IPS DF 4.7 (cell line): ENCODE measurements around the gene NIPA2.
"Not testable (repeated sequence)": the region's sequence is repeated elsewhere in the genome, so short reads cannot be mapped to it uniquely, and the experiment has no call there.

Experiments used
- DNase-seq: peaks from one replicate; pipeline ENCODE4 v3.0.0-alpha.2; 2013; ENCODE audit warnings: low spot score; ENCODE audit errors: extremely low read depth

The NIPA2 gene

DNA sequence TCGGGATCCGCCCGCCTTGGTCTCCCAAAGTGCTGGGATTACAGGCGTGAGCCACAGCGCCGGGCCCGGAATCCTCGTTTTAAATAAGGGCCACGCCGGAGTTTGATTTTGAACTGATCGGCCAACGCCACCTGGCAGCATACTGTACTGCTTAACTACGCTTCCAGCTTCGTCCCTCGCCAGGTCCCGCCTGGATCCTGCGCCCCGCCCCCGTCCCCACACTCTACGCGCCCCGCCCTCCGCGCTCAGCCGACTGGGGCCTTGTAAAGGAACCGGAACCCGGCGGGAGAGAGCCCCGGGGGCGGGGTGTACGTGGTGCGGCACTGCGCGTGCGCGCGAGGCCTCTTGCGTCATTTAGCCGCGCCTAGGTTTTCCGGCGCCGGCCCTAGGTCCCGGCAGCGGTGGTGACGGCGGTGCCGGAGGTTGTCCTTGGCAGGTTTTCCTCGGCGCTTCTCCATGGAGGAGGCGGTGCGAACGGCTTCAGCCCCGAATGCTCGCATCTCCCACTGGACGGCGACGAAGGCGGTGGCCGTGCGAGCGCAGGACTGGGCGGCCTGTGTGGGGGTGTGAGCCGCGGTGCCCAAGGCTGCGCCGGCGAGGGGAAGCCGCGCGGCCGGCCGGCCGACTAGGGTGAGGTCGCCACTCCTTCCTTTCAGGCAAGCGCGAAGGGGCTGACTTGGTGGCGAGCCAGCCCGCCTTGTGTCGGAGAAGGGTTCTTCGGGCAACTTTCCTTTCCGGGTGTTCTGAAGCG lies at the start of gene NIPA2:
Gene NIPA2, plus strand, starts transcription at position 375 of the 751 bp plus-strand sequence. CDS start 13,066 bp downstream, outside the sequence.
- DNase-seq = peak; percentile 82

DNA sequence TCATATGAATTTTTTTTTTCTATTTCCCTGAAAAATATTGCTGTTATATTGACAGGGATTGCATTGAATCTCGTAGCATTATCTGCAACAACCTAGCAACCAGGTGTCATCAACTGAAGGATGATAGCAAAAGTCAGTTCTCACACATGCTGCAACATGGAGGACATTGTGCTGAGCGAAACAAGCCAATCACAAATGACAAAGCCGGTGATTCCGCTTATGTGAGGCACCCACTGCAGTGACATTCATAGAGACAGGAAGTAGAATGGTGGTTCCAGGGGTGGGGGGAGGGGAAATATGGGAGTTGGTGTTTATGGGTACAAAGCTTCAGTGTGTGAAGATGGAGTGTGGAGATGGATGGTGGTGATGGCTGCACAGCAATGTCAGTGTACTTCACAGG lies 44.4 kb upstream of the NIPA2 start:
- DNase-seq = no peak

DNA sequence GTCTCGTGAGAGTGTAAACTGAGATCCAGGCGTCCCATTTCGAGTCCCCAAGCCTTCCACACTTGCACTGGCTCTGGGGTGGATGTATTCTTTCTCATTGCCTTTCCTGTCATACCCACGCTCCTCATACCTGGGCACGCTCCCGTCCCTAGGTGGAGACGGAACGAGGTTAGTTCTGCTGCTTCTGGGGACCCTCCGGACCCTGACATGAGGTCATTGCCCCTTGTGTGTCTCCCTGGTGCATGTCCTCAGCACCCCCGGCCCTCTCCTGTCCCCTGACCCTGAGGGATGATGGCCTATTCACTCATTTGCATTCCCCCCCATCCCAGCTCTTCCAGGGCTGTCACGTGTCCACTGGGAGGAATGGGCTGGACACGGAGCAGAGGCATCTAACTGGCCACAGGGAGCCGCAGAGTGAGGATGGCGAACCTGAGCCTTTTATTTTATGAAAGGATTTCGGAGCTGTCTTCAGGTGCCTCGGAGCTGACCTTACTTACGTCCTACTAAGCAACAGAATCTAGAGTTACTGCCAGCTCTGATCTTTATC lies 43.8 kb upstream of the NIPA2 start:
- DNase-seq = no peak

DNA sequence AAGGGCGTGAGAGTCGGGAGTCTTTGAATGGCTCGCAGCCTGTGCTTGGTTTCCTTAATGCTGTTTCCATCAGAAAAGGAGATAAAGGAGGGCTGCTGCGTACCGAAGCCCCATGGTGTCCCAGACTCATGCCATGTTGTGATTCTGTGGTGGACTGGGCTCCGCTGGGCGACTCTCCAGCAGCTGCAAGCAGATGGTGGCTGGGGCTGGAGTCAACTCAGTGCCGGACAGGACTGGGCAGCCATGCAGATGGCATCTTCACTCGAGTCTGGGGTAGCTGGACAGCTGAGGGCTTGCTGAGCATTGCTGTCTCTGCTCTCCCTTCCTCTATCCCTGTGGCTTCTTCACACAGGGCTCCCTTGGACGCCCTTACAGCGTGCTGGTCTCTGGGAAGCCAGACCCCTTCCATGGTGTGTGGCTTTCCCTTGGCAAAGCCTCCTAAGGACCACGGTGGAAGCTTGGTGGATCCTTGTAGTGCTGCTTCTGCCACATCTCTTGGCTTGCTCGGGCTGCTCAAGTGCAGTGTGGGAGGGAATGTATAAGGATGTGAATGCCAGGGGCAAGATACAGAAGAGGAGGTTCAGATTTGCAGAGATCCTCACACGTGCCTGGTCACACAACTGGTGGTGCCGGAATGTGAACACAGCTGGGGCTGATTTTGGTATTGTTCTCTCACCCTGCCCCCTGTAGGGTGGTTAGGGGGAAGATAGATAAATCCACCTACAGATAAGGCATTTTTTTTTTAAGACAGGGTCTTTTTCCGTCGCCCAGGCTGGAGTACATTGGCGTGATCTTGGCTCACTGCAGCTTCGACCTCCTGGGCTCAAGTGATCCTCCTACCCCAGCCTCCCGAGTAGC lies 43.0 kb upstream of the NIPA2 start:
- DNase-seq = no peak

DNA sequence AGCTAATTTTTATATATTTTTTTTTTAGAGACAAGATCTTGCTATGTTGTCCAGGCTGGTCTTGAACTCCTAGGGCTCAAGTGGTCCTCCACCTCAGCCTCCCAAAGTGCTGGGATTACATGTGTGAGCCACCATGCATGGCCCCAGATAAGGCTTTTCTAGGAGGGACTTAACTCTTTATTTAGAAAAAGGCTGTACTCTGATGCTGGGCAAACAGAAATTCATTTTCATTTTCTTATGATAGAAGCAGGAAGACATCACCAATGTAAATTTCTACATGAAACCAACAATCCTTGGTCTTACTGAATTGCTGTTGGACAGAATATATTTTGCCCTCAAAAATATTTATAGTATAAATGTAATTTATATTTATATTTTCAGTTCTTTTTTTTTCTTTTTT lies 42.4 kb upstream of the NIPA2 start:
- no peak for DNase-seq

DNA sequence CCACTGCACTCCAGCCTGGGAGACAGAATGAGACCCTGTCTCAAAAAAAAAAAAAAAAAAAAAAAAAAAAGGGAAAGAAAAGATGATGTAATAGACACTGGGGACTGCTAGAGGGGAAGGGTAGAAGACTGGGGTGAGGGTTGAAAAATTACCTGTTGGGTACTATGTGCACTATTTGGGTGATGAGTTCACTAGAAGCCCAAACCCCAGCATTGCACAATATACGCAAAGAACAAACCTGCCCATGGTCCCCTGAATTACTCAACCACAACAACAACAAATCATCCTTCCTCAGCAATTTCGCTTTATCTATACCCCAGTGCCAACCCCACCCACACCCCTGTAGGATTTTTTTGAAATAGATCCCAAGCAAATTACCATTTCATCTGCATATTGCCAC lies 38.6 kb upstream of the NIPA2 start:
- DNase-seq = no peak

DNA sequence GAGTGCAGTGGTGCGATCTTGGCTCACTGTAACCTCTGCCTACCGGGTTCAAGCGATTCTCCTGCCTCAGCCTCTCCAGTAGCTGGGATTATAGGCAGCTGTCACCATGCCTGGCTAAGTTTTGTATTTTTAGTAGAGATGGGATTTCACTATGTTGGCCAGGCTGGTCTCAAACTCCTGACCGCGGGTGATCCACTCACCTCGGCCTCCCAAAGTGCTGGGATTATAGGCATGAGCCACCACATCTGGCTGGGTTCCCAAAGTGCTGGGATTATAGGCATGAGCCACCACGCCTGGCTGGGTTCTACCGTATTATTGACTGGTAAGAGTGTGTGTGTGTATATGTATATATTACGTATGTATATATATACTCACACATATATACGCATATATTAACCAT lies 35.5 kb upstream of the NIPA2 start:
- not testable (repeated sequence) for DNase-seq

DNA sequence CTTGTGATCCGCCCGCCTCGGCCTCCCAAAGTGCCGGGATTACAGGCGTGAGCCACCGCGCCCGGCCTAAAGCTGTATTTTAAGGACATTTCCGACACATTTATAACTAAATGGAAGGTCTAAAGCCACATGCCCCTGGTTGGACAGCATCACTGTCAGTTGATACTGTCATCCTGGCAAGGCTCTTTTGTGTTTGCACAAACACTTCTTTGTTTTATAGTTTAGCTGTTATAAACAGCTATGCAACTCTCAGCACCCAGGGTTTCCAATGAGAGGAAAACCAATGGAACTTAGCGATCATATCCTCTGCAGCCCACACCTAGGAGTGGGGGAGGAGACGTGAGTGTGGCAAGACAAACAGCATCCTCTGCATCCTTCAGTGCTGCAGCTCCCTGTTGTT lies 32.3 kb upstream of the NIPA2 start:
- DNase-seq = no peak

DNA sequence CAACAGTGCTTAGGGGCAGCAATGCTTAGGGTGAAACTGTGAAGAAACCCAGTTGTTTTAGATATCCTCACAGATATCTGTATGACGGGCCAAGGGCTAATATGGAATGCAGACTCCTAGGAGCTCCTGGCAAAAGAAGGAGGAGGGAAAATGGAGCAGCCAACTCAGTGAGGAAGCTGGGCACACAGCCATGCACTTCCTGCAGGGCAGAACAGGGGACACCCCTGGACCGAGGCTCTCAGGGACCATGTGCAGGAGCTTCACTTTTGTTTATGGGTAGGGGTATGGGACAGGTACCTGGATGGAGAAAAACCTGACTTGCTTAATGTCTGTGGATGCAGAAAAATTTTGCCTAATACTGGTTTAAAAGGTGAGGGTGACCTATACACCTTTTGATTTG lies 31.8 kb upstream of the NIPA2 start:
- DNase-seq = no peak

DNA sequence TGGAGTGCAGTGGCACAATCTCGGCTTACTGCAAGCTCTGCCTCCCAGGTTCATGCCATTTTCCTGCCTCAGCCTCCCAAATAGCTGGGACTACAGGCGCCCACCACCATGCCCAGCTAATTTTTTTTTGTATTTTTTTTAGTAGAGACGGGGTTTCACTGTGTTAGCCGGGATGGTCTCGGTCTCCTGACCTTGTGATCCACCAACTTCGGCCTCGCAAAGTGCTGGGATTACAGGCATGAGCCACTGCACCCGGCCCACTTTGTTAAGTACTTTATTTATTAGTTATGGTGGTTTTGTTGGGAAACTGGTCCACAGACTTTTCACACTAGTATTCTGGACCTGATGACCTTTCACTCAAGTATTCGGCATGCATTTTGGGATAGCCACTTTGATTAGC lies 30.6 kb upstream of the NIPA2 start:
- DNase-seq = not testable (repeated sequence)

DNA sequence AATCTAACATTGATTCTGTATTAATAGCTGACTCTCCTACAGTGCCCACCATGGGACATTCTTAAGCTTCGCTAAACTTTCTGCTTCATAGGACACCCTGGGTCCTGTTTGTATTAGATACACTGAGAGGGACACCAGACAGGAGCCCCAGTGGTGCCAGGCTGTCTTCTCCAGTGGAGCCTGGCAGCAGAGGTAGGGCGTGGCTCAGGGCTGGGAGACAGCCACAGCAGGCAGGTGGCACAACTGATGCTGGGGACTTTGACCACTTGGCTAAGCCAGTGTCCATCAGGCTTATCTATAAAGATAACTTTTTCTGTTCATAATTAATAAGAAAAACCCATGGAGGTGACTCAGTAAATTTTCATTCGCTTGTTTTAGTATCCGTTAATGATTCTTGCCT lies 30.2 kb upstream of the NIPA2 start:
- DNase-seq = no peak

DNA sequence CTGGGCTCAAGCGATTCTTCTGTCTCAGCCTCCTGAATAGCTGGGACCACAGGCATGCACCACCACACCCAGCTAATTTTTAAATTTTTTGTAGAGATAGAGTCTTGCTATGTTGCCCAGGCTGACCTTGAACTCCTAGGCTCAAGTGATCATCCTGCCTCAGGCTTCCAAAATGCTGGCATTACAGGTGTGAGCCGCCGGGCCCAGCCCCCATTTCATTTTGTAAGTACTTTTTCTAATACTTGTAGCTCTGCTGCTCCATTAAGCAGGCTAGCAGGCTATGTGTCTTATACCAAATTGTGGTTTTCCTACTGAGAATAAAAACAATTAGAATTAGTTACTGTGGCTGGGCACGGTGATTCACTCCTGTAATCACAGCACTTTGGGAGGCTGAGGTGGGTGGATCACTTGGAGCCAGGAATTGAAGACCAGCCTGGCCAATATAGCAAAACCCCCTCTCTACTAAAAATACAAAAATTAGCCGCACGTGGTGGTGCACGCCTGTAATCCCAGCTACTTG lies 29.6 kb upstream of the NIPA2 start:
- no peak for DNase-seq

DNA sequence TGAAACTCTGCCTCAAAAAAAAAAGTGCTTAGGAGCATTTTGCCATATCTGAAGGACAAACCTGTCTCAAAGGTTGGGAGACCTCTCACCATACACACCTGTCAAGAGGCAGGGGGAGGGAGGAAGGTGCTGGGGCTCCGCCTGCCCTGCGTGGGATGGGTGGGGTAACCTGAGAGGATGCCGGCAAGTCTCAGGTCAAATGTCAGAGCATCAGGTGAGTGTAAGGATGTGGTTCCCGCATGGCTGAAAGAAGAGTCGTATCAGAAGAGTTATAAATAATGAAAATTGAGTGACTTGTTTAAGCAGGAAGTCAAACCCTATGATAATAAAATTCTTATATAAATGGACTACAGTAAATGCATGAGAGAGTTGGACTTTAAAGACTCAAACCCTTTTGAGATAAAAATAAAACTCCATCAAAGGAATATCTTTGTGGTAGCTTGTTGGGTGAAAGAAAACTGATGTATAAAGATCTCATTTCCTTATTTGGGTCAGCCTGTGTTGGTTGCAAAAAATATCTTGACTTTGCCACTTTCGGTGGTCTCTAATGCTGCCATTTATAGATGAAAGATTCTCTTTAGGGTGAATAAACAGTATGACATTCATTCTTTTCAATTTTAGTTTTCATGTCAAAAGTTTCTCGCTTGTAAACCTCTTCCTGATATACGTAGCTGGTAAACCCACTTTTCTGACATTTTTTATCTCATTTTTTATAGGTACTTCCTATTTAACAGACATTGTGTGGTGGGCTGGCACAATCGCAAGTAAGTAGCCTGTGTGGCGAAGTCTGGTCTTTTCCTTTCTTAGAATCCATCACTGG lies 28.2 kb upstream of the NIPA2 start:
- DNase-seq = no peak

DNA sequence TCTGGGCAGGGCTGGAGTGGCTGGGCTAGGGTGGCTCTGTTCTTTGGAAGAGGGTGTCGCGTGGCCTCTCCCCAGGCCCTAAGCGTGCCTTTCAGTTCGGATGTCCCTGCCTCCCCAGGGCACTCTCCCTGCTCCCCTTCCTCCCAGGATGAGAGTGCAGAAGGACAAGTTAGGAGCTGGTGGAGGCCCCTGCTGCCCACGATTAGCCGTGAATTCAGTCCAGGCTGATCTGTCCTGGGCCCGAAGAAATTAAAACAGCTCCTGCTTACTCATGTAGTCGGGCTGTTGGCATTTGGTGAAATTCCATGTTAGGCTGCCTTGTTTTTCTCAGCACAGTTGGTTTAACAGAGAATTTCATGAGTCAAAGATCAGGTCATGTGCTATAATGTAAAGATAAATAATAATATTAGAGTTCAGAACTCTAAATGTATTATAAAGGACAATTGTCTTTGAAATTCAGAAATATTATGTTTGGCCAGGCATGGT lies 27.6 kb upstream of the NIPA2 start:
- no peak for DNase-seq

DNA sequence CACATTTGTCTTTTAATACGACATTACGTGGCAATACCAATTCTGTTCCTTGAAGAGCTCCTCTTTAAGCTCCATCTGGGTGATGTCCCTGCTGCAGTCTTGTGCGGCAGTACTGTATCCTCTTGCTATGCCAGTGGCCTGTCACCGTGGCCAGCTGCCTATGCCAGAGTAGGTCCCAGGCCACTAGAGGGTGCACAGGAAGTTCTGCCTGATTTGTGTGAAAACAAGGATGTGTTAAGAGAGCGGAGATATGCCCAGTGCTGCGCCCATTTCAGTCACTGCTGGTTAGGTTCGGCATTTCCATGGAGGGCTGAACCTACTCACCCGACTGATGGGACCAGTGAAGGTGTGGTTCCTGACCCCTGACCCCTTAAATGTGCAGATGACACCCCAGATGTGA lies 26.8 kb upstream of the NIPA2 start:
- DNase-seq = no peak

DNA sequence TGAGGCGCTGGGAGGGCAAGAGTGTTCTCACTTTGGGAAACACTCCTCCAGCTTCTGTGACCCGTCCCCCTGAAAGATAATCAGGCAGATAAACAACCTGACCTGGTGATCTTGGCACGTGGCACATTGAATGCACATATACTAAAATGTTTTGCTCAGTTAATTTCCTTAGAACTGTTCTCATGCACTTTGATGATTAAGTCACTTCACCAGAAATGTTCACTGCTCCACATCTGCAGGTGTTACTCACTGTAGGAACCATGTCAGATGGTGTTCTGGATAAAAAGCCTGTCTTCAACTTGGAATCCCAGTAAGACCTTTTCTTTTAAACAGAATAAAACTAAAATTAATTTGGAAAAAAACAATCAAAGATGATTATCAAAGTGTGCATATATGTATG lies 24.6 kb upstream of the NIPA2 start:
- DNase-seq = no peak

DNA sequence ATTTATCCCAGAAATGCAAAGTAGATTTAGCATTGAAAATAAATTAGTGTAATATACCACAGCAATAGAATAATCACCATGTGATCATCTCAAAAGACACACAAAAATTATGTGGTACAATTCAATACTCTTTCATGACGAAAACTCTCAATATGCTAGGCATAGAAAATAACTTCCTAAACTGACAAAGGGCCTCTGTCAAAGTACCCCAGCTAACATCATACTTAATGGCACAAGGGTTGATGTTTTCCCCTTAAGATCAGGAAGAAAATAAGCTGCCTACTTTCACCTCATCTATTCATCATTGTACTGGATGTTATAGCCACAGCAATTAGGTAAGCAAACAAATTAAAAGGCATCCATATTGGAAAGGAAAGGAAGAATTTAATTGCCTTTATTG lies 22.7 kb upstream of the NIPA2 start:
- no peak for DNase-seq

DNA sequence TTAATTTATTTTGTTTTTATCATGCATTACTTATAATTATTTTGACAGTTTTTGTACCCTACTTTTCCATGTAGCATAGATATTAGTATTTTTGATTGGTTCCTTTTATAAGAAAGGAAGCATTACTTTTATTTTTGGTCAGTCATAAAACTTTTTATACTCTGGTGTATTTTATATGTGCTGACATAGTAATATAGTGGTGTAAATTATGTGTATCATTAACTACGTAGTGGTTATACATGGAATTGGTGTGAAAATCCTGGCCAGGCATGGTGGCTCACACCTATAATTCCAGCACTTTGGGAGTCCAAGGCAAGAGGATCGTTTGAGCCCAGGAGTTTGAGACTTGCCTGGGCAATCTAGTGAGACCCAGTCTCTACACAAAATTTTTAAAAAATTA lies 18.8 kb upstream of the NIPA2 start:
- no peak for DNase-seq

DNA sequence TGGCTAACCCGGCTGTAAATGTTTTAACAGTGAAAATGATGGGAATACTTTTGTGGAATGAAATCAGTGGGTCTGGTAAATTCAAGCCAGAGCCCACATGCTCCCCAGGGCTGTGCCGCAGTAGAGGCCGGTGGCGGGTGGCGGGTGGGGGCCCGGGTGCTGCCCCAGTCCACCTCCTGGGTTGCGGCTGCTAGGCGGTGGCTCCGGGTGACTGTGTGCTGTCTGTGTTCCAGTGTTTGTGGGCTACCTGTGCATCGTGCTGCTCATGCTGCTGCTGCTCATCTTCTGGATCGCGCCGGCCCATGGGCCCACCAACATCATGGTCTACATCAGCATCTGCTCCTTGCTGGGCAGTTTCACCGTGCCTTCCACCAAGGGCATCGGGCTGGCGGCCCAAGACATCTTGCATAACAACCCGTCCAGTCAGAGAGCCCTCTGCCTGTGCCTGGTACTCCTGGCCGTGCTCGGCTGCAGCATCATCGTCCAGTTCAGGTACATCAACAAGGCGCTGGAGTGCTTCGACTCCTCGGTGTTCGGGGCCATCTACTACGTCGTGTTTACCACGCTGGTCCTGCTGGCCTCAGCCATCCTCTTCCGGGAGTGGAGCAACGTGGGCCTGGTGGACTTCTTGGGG lies 14.9 kb upstream of the NIPA2 start:
- no peak for DNase-seq

DNA sequence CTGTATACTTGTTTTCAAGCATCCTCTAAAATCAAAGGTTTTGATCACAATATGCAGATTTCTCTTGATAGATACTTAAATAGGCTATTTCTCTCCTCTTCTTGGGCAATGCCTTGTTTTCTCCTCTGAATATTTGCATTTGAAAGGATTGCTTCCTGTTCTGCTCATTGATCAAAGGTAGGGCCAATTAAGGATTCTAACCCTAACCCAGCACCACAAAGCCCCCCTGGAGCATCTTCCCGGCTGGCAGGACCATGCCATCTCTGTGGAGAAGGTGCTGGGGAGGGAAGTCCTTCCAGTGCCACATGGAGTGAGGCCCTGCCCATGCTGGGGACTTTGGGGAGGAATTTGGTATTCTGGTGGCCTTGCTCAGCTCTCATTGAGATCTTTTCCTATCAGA lies 11.3 kb upstream of the NIPA2 start:
- peak; percentile 30 for DNase-seq

DNA sequence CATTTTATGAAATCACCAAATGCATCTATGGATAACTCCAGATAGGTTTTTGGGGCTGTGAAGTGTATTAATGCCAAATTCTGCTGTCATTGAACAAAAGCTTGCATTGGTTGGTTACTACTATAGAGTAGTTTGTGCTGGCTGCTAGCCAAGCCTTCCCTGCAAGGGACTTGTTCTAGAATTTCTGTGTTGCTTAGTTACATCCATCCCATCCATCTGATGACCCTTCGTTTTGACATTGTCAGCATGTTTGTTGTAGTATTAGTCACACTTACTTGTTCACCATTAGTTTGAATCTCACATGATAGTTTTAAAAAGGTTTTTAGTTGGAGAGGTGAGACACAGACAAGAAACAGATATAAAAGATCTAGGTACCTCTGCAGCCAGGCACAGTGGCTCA lies 7.0 kb upstream of the NIPA2 start:
- no peak for DNase-seq
